ENCODE data around the gene PDK1.

The PDK1 gene

DNA sequence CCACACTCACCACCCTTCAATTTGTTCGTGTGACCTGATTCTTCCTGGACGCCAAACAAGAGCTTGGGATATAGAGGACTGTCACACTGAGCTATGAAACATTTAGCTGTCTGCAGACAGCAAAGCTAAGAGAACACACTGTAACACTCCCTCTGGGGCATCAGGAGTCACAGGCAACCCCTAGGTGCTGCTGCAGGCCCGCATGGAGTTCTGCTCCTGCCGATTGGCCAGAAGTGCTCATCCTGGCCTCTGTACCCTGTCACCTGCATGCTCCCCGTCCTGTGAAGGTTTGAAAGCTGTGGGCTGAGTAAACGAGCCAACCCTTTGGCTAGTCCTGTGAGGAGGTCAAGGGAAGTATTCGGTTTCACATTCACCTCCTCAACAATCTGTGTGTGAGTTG, 73.7 kb downstream of the PDK1 start:
- POLR2A ChIA-PET, result no interaction called here
- no peak overlapping the region for H3K4me3 ChIP-seq (ENCODE audit: control insufficient read depth in 1 of 7, extremely low read depth in 1 of 7, insufficient read depth in 4 of 7, low read depth in 2 of 7, low read length in 6 of 7)
- 100% methylated on average over 2 of the region's 7 CpGs for WGBS (ENCODE audit: insufficient coverage)
- no peaks in the 10 kb centered on the region for H3K4me1 ChIP-seq (ENCODE audit: control extremely low read depth in 1 of 4, control insufficient read depth in 4 of 4, insufficient read depth in 4 of 4, low read length in 3 of 4)
- DNase-seq, result no peak
- no peaks in the 10 kb centered on the region for H3K9me3 ChIP-seq (ENCODE audit: control extremely low read depth in 1 of 5, control insufficient read depth in 4 of 5, insufficient read depth in 2 of 5, low read depth in 1 of 5, low read length in 4 of 5)
- H3K27me3 ChIP-seq (replicated peaks in 2 of 5; ENCODE audit: control insufficient read depth in 4 of 5, insufficient read depth in 5 of 5, low read length in 4 of 5), result peaks cover 0 to 3% (median 0%) of the 10 kb centered on the region in 5 experiments
- H3K36me3 ChIP-seq (ENCODE audit: control insufficient read depth in 4 of 4, insufficient read depth in 4 of 4, low read length in 3 of 4), result no peaks in the 10 kb centered on the region
- CTCF ChIA-PET, result no interaction called here
- no peak overlapping the region for H3K27ac ChIP-seq (ENCODE audit: insufficient read depth in 1 of 2, low read depth in 1 of 2, low read length in 2 of 2, poor library complexity in 1 of 2, severe bottlenecking in 2 of 2)

DNA sequence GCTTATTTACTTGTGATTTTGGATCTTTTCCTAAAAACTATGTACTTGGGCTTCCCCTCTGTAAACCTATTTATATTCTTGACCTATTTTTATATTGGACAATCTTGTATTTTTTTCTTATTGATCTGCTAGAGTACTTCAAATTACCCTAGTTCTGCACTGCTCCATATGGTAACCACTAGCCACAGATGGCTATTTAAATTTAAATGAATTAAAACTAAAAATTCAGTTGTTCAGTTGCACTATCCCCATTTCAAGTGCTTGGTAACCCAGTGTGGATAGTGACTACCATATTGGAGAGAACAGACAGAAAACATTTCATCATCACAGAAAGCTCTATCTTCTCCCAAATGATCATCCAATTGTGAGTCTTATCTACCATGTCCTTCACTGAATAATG, 74.3 kb downstream of the PDK1 start:
- Histone ChIP-seq H3K9me3 (ENCODE audit: control extremely low read depth in 1 of 5, control insufficient read depth in 4 of 5, insufficient read depth in 2 of 5, low read depth in 1 of 5, low read length in 4 of 5) (no peaks in the 10 kb centered on the region), H3K27ac (ENCODE audit: insufficient read depth in 1 of 2, low read depth in 1 of 2, low read length in 2 of 2, poor library complexity in 1 of 2, severe bottlenecking in 2 of 2) (no peak overlapping the region), H3K4me1 (ENCODE audit: control extremely low read depth in 1 of 4, control insufficient read depth in 4 of 4, insufficient read depth in 4 of 4, low read length in 3 of 4) (no peaks in the 10 kb centered on the region), H3K27me3 (replicated peaks in 2 of 5; ENCODE audit: control insufficient read depth in 4 of 5, insufficient read depth in 5 of 5, low read length in 4 of 5) (peaks cover 0 to 4% (median 0%) of the 10 kb centered on the region in 5 experiments), H3K4me3 (ENCODE audit: control insufficient read depth in 1 of 7, extremely low read depth in 1 of 7, insufficient read depth in 4 of 7, low read depth in 2 of 7, low read length in 6 of 7) (no peak overlapping the region), H3K36me3 (ENCODE audit: control insufficient read depth in 4 of 4, insufficient read depth in 4 of 4, low read length in 3 of 4) (no peaks in the 10 kb centered on the region)
- ChIA-PET CTCF (no interaction called here), POLR2A (no interaction called here)
- no peak for DNase-seq

DNA sequence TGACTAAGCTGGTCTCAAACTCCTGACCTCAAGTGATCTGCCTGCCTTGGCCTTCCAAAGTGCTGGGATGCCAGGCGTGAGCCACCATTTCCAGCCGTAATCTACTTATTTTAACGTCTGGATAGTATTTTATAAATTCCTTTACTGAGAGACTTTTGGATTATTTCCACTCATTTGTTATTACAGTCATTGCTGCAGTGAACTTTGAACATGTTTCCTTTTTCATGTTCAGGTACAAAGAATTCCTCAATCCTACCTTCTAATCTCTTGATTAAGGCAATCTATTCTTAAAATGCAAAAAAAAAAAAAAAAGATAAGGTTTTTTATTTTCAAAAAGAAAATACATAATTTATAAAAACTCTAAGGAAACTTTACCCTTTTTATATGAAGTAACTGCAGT, 78.6 kb downstream of the PDK1 start:
- CTCF ChIA-PET, result no interaction called here
- DNase-seq, result no peak

DNA sequence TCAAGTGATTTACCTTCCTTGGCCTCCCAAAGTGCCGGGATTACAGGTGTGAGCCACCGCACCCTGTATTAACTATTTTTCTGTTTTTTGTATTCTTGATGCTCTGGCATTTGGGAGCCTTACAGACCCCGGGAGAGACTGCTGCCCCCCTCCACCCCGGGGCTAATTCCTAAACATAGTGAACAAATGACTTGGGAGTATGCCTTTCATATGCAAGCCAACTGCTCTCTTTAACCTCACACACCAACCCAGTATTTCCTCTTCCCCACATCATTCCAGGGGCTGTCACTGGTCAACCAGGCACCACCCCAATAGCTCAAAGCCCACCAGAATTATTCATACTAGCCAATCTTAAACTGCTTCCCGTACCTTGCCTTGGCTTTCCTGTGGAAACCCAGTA, 79.7 kb downstream of the PDK1 start:
- WGBS (ENCODE audit: insufficient coverage), result 98% methylated on average over 3 of the region's 5 CpGs
- no peak for DNase-seq
- ChIA-PET POLR2A (no interaction called here), CTCF (no interaction called here)
- Histone ChIP-seq H3K27ac (ENCODE audit: insufficient read depth in 1 of 2, low read depth in 1 of 2, low read length in 2 of 2, poor library complexity in 1 of 2, severe bottlenecking in 2 of 2) (no peak overlapping the region), H3K9me3 (ENCODE audit: control extremely low read depth in 1 of 5, control insufficient read depth in 4 of 5, insufficient read depth in 2 of 5, low read depth in 1 of 5, low read length in 4 of 5) (no peaks in the 10 kb centered on the region), H3K27me3 (replicated peaks in 2 of 5; ENCODE audit: control insufficient read depth in 4 of 5, insufficient read depth in 5 of 5, low read length in 4 of 5) (peaks cover 0 to 17% (median 0%) of the 10 kb centered on the region in 5 experiments), H3K36me3 (ENCODE audit: control insufficient read depth in 4 of 4, insufficient read depth in 4 of 4, low read length in 3 of 4) (no peaks in the 10 kb centered on the region), H3K4me1 (ENCODE audit: control extremely low read depth in 1 of 4, control insufficient read depth in 4 of 4, insufficient read depth in 4 of 4, low read length in 3 of 4) (peaks cover 9 to 17% (median 15%) of the 10 kb centered on the region in 4 experiments), H3K4me3 (ENCODE audit: control insufficient read depth in 1 of 7, extremely low read depth in 1 of 7, insufficient read depth in 4 of 7, low read depth in 2 of 7, low read length in 6 of 7) (no peak overlapping the region)

More for the DNA sequence above, 78.6 kb downstream of the PDK1 start:
- peaks cover 5 to 7% (median 6%) of the 10 kb centered on the region in 4 experiments for H3K4me1 ChIP-seq (ENCODE audit: control extremely low read depth in 1 of 4, control insufficient read depth in 4 of 4, insufficient read depth in 4 of 4, low read length in 3 of 4)
- H3K27ac ChIP-seq (ENCODE audit: insufficient read depth in 1 of 2, low read depth in 1 of 2, low read length in 2 of 2, poor library complexity in 1 of 2, severe bottlenecking in 2 of 2), result no peak overlapping the region
- H3K36me3 ChIP-seq (ENCODE audit: control insufficient read depth in 4 of 4, insufficient read depth in 4 of 4, low read length in 3 of 4), result no peaks in the 10 kb centered on the region
- H3K9me3 ChIP-seq (ENCODE audit: control extremely low read depth in 1 of 5, control insufficient read depth in 4 of 5, insufficient read depth in 2 of 5, low read depth in 1 of 5, low read length in 4 of 5), result no peaks in the 10 kb centered on the region
- peaks cover 0 to 17% (median 0%) of the 10 kb centered on the region in 5 experiments for H3K27me3 ChIP-seq (replicated peaks in 2 of 5; ENCODE audit: control insufficient read depth in 4 of 5, insufficient read depth in 5 of 5, low read length in 4 of 5)
- no CpG with 5 or more reads among the region's 3 CpGs for WGBS (ENCODE audit: insufficient coverage)
- POLR2A ChIA-PET, result no interaction called here
- H3K4me3 ChIP-seq (ENCODE audit: control insufficient read depth in 1 of 7, extremely low read depth in 1 of 7, insufficient read depth in 4 of 7, low read depth in 2 of 7, low read length in 6 of 7), result no peak overlapping the region

GRCh38 chr2:172639256-172639655, 83.4 kb downstream of the PDK1 start:
- CTCF ChIA-PET, result no interaction called here
- DNase-seq, result peak; percentile 60 to 90 (median 85)
- H3K4me3 ChIP-seq (ENCODE audit: control insufficient read depth in 1 of 7, extremely low read depth in 1 of 7, insufficient read depth in 4 of 7, low read depth in 2 of 7, low read length in 6 of 7), result no peak overlapping the region
- POLR2A ChIA-PET, result no interaction called here
- H3K9me3 ChIP-seq (ENCODE audit: control extremely low read depth in 1 of 5, control insufficient read depth in 4 of 5, insufficient read depth in 2 of 5, low read depth in 1 of 5, low read length in 4 of 5), result no peaks in the 10 kb centered on the region
- H3K4me1 ChIP-seq (ENCODE audit: control extremely low read depth in 1 of 4, control insufficient read depth in 4 of 4, insufficient read depth in 4 of 4, low read length in 3 of 4), result peaks cover 9 to 17% (median 15%) of the 10 kb centered on the region in 4 experiments
- H3K27me3 ChIP-seq (replicated peaks in 2 of 5; ENCODE audit: control insufficient read depth in 4 of 5, insufficient read depth in 5 of 5, low read length in 4 of 5), result peaks cover 0 to 29% (median 0%) of the 10 kb centered on the region in 5 experiments
- WGBS (ENCODE audit: insufficient coverage), result 0% methylated on average over 1 of the region's 3 CpGs
- H3K27ac ChIP-seq (ENCODE audit: insufficient read depth in 1 of 2, low read depth in 1 of 2, low read length in 2 of 2, poor library complexity in 1 of 2, severe bottlenecking in 2 of 2), result no peak overlapping the region
- no peaks in the 10 kb centered on the region for H3K36me3 ChIP-seq (ENCODE audit: control insufficient read depth in 4 of 4, insufficient read depth in 4 of 4, low read length in 3 of 4)

- POLR2A ChIA-PET, result no interaction called here
- no peaks in the 10 kb centered on the region for H3K9me3 ChIP-seq (ENCODE audit: control extremely low read depth in 1 of 5, control insufficient read depth in 4 of 5, insufficient read depth in 2 of 5, low read depth in 1 of 5, low read length in 4 of 5)
- DNase-seq, result peak; percentile 81 to 94 (median 90)
- WGBS (ENCODE audit: insufficient coverage), result 50% methylated on average over 2 of the region's 2 CpGs
- peaks cover 0 to 29% (median 0%) of the 10 kb centered on the region in 5 experiments for H3K27me3 ChIP-seq (replicated peaks in 2 of 5; ENCODE audit: control insufficient read depth in 4 of 5, insufficient read depth in 5 of 5, low read length in 4 of 5)
- no peak overlapping the region for H3K4me3 ChIP-seq (ENCODE audit: control insufficient read depth in 1 of 7, extremely low read depth in 1 of 7, insufficient read depth in 4 of 7, low read depth in 2 of 7, low read length in 6 of 7)
- no peaks in the 10 kb centered on the region for H3K36me3 ChIP-seq (ENCODE audit: control insufficient read depth in 4 of 4, insufficient read depth in 4 of 4, low read length in 3 of 4)
- CTCF ChIA-PET, result no interaction called here
- no peak overlapping the region for H3K27ac ChIP-seq (ENCODE audit: insufficient read depth in 1 of 2, low read depth in 1 of 2, low read length in 2 of 2, poor library complexity in 1 of 2, severe bottlenecking in 2 of 2)
- peaks cover 9 to 17% (median 15%) of the 10 kb centered on the region in 4 experiments for H3K4me1 ChIP-seq (ENCODE audit: control extremely low read depth in 1 of 4, control insufficient read depth in 4 of 4, insufficient read depth in 4 of 4, low read length in 3 of 4)
These were observed 83.9 kb downstream of the PDK1 start for GRCh38 chr2:172639823-172640222.

DNA sequence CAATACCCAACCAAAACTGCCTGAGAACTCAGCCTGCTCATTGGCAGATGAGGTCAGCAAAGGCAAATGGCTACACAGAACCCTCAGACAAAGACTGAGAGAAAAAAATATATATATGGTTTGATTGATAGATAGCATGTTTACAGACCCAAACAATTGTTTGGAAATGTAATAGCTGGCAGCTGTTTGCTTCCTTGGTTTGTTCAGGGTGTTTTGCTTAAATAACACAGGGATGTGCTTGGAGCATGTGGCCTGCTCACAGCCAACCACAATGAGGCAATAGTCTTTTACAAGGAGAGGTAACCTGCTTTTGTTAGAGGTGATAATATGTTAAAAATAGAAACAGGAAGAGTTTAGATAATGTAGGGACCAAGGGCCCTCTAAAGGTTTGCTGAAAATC, 84.5 kb downstream of the PDK1 start:
- peak in 2 of 3 donors; percentile 4 to 24 for DNase-seq
- POLR2A ChIA-PET, result no interaction called here
- H3K27ac ChIP-seq (ENCODE audit: insufficient read depth in 1 of 2, low read depth in 1 of 2, low read length in 2 of 2, poor library complexity in 1 of 2, severe bottlenecking in 2 of 2), result no peak overlapping the region

More for the DNA sequence above, 84.5 kb downstream of the PDK1 start:
- no peak overlapping the region for H3K4me3 ChIP-seq (ENCODE audit: control insufficient read depth in 1 of 7, extremely low read depth in 1 of 7, insufficient read depth in 4 of 7, low read depth in 2 of 7, low read length in 6 of 7)
- CTCF ChIA-PET, result no interaction called here
- H3K9me3 ChIP-seq (ENCODE audit: control extremely low read depth in 1 of 5, control insufficient read depth in 4 of 5, insufficient read depth in 2 of 5, low read depth in 1 of 5, low read length in 4 of 5), result no peaks in the 10 kb centered on the region
- H3K36me3 ChIP-seq (ENCODE audit: control insufficient read depth in 4 of 4, insufficient read depth in 4 of 4, low read length in 3 of 4), result no peaks in the 10 kb centered on the region
- H3K4me1 ChIP-seq (ENCODE audit: control extremely low read depth in 1 of 4, control insufficient read depth in 4 of 4, insufficient read depth in 4 of 4, low read length in 3 of 4), result peaks cover 9 to 17% (median 15%) of the 10 kb centered on the region in 4 experiments
- H3K27me3 ChIP-seq (replicated peaks in 2 of 5; ENCODE audit: control insufficient read depth in 4 of 5, insufficient read depth in 5 of 5, low read length in 4 of 5), result peaks cover 0 to 27% (median 0%) of the 10 kb centered on the region in 5 experiments
